Tibial nerve (tissue), 4 donors: ENCODE data around the gene RABEPK.
"Not testable (repeated sequence)": the region's sequence is repeated elsewhere in the genome, so short reads cannot be mapped to it uniquely, and the experiment has no call there.

Experiments used
- CTCF ChIP-seq, 5 experiments: fragments of 200-600 bp in 3 of 5; fragments of 450-650 bp in 2 of 5; sonication (generic) in 3 of 5; IDR thresholded peaks; one replicate each; pipeline ENCODE4 v1.5.1; 2016 to 2019; ENCODE audit warnings: antibody characterized with exemption in 5 of 5, mild to moderate bottlenecking in 3 of 5, moderate library complexity in 2 of 5
- EP300 ChIP-seq, 2 donors: sonication (generic); formaldehyde crosslinking; IDR thresholded peaks; one replicate each; pipeline ENCODE4 v1.6.1; 2017; ENCODE audit warnings: antibody characterized with exemption in 2 of 2, mild to moderate bottlenecking in 1 of 2
- POLR2A ChIP-seq, 2 donors: fragments of 450-650 bp; IDR thresholded peaks; one replicate each; pipeline ENCODE4 v1.6.1; 2017; ENCODE audit warnings: antibody characterized with exemption in 2 of 2, mild to moderate bottlenecking in 2 of 2, moderate library complexity in 2 of 2

GRCh38 chr9:125194466-125194865 is 5.9 kb upstream of the RABEPK start:
- TF ChIP-seq CTCF, POLR2A, EP300 (IDR thresholded peaks at IDR 0.05): not testable (repeated sequence)
